H9 (cell line): Measurements from ENCODE around the gene NUTF2. TPM values are rescaled to one million over a fixed set of nuclear protein-coding genes. Genes with fewer than 3 reads are reported as not detected.

Experiments
- DNase-seq: peaks from one replicate; pipeline ENCODE4 v3.0.0-alpha.2; 2017
- H2AFZ ChIP-seq: one replicate; pipeline ENCODE4 v1.6.1; 2013; ENCODE audit warnings: mild to moderate bottlenecking, low read length, control low read depth, moderate library complexity
- H2AK5ac ChIP-seq: 2 replicates; pipeline ENCODE4 v1.6.1; 2013; ENCODE audit warnings: low read length, control low read depth, mixed read lengths; ENCODE audit not compliant: insufficient read length
- H2BK120ac ChIP-seq: one replicate; pipeline ENCODE4 v1.6.1; 2013; ENCODE audit warnings: low read depth, mild to moderate bottlenecking, low read length, control low read depth, inconsistent platforms; ENCODE audit not compliant: poor library complexity, severe bottlenecking
- H2BK12ac ChIP-seq: 2 replicates; pipeline ENCODE4 v1.6.1; 2013; ENCODE audit warnings: low read length, control low read depth, mixed read lengths, low read depth; ENCODE audit not compliant: insufficient read length
- H2BK15ac ChIP-seq: 2 replicates; pipeline ENCODE4 v1.6.1; 2013; ENCODE audit warnings: low read depth, low read length, control low read depth
- H2BK20ac ChIP-seq: one replicate; pipeline ENCODE4 v1.6.1; 2013; ENCODE audit warnings: low read depth, mild to moderate bottlenecking, low read length, control low read depth, inconsistent platforms; ENCODE audit not compliant: poor library complexity, severe bottlenecking
- H2BK5ac ChIP-seq: 2 replicates; pipeline ENCODE4 v1.6.1; 2013; ENCODE audit warnings: low read length, control low read depth, mixed read lengths; ENCODE audit not compliant: insufficient read length
- H3K14ac ChIP-seq: 2 replicates; pipeline ENCODE4 v1.6.1; 2013; ENCODE audit warnings: low read length, control low read depth; ENCODE audit not compliant: insufficient read depth
- H3K18ac ChIP-seq: 2 replicates; pipeline ENCODE4 v1.6.1; 2013; ENCODE audit warnings: low read depth, mild to moderate bottlenecking, mixed read lengths, low read length, control low read depth; ENCODE audit not compliant: insufficient read length
- H3K23ac ChIP-seq: 2 replicates; pipeline ENCODE4 v1.6.1; 2013; ENCODE audit warnings: low read length, control low read depth, mixed read lengths, low read depth; ENCODE audit not compliant: insufficient read length
- H3K23me2 ChIP-seq: 2 replicates; pipeline ENCODE4 v1.6.1; 2013; ENCODE audit warnings: low read depth, mild to moderate bottlenecking, mixed read lengths, low read length, control low read depth; ENCODE audit not compliant: insufficient read length, poor library complexity, severe bottlenecking
- H3K27ac ChIP-seq: 2 replicates; pipeline ENCODE4 v1.5.1; 2013; ENCODE audit warnings: low read length, control low read depth, mixed read lengths, low read depth; ENCODE audit not compliant: insufficient read length
- H3K27me3 ChIP-seq: 2 replicates; pipeline ENCODE4 v1.6.1; 2013; ENCODE audit warnings: low read length, control low read depth, inconsistent platforms; ENCODE audit not compliant: insufficient read depth
- H3K4ac ChIP-seq: 2 replicates; pipeline ENCODE4 v1.6.1; 2013; ENCODE audit warnings: low read depth, mild to moderate bottlenecking, control low read depth, inconsistent platforms, low read length, moderate library complexity
- H3K4me1 ChIP-seq: 2 replicates; pipeline ENCODE4 v1.6.1; 2013; ENCODE audit warnings: low read length, control low read depth, inconsistent platforms; ENCODE audit not compliant: insufficient read depth
- H3K4me2 ChIP-seq: 2 replicates; pipeline ENCODE4 v1.6.1; 2013; ENCODE audit warnings: low read length, control low read depth, mixed read lengths; ENCODE audit not compliant: insufficient read length, insufficient read depth
- H3K56ac ChIP-seq: 2 replicates; pipeline ENCODE4 v1.6.1; 2013; ENCODE audit warnings: low read depth, mild to moderate bottlenecking, mixed read lengths, low read length, control low read depth; ENCODE audit not compliant: insufficient read length
- H3K79me1 ChIP-seq: 2 replicates; pipeline ENCODE4 v1.6.1; 2013; ENCODE audit warnings: low read depth, mild to moderate bottlenecking, moderate library complexity, low read length, control low read depth, inconsistent platforms; ENCODE audit not compliant: insufficient read depth, poor library complexity, severe bottlenecking
- H3K79me2 ChIP-seq: 2 replicates; pipeline ENCODE4 v1.6.1; 2013; ENCODE audit warnings: low read length, control low read depth, inconsistent platforms; ENCODE audit not compliant: insufficient read depth
- H3K9ac ChIP-seq: 2 replicates; pipeline ENCODE4 v1.6.1; 2013; ENCODE audit warnings: low read length, control low read depth, mixed read lengths; ENCODE audit not compliant: insufficient read length; ENCODE audit errors: extremely low read depth
- H3K9me3 ChIP-seq: one replicate; pipeline ENCODE4 v1.6.1; 2013; ENCODE audit warnings: low read depth, low read length, inconsistent platforms; ENCODE audit not compliant: control insufficient read depth
- H3T11ph ChIP-seq: one replicate; pipeline ENCODE4 v1.6.1; 2013; ENCODE audit warnings: mild to moderate bottlenecking, low read length, control low read depth, inconsistent platforms
- H4K20me1 ChIP-seq: one replicate; pipeline ENCODE4 v1.6.1; 2013; ENCODE audit not compliant: control insufficient read depth, insufficient read length, insufficient read depth
- H4K5ac ChIP-seq: 2 replicates; pipeline ENCODE4 v1.6.1; 2013; ENCODE audit warnings: low read depth, mild to moderate bottlenecking, mixed read lengths, low read length, control low read depth; ENCODE audit not compliant: insufficient read length
- H4K8ac ChIP-seq: replicated peaks from 2 replicates; pipeline ENCODE4 v1.6.1; 2013; ENCODE audit warnings: low read length, control low read depth, mixed read lengths, low read depth; ENCODE audit not compliant: insufficient read length
- H4K91ac ChIP-seq: 2 replicates; pipeline ENCODE4 v1.6.1; 2013; ENCODE audit warnings: low read depth, mild to moderate bottlenecking, moderate library complexity, mixed read lengths, low read length, control low read depth; ENCODE audit not compliant: insufficient read length
- H3K27ac Mint-ChIP-seq, 3 experiments: 2 replicates in 2 of 3; 3 replicates in 1 of 3; pipeline ENCODE4 v1.8.0; 2020 to 2021; ENCODE audit warnings: mixed read lengths in 3 of 3, mild to moderate bottlenecking in 1 of 3, moderate library complexity in 1 of 3
- H3K27me3 Mint-ChIP-seq: 2 replicates; pipeline ENCODE4 v1.8.0; 2021; ENCODE audit warnings: low read depth, mild to moderate bottlenecking, moderate library complexity, mixed read lengths
- H3K36me3 Mint-ChIP-seq, 3 experiments: 2 replicates in 2 of 3; 3 replicates in 1 of 3; pipeline ENCODE4 v1.8.0; 2020 to 2021; ENCODE audit warnings: low read depth in 3 of 3, mixed read lengths in 3 of 3; ENCODE audit not compliant: insufficient read depth in 1 of 3
- H3K4me1 Mint-ChIP-seq, 2 experiments: 2 replicates each; pipeline ENCODE4 v1.8.0; 2020; ENCODE audit warnings: mixed read lengths in 2 of 2
- H3K4me3 Mint-ChIP-seq, 2 experiments: 2 replicates in 1 of 2; 3 replicates in 1 of 2; pipeline ENCODE4 v1.8.0; 2020 to 2021; ENCODE audit warnings: mild to moderate bottlenecking in 2 of 2, mixed read lengths in 2 of 2, moderate library complexity in 1 of 2
- H3K9me3 Mint-ChIP-seq, 2 experiments: 2 replicates in 1 of 2; 3 replicates in 1 of 2; pipeline ENCODE4 v1.8.0; 2020; ENCODE audit warnings: mild to moderate bottlenecking in 2 of 2, mixed read lengths in 2 of 2, moderate library complexity in 1 of 2
- CTCF ChIP-seq: fragments of 200-600 bp; sonication (generic); conservative IDR thresholded peaks from 3 replicates; pipeline ENCODE4 v1.8.0; 2021; ENCODE audit warnings: antibody characterized with exemption, mild to moderate bottlenecking
- WGBS: extraction: QIAGEN DNeasy Blood & Tissue Kit; methylation state at CpG from one replicate; pipeline ENCODE4 v1.1.7; 2013; ENCODE audit warnings: missing lambda C conversion rate, low lambda C conversion rate, mixed read lengths; ENCODE audit not compliant: insufficient read length; ENCODE audit errors: extremely low coverage; 5-methylcytosine and 5-hydroxymethylcytosine counted together
- total RNA-seq: library from RNA; stranded (reverse); gene quantifications from 2 replicates; pipeline ENCODE4 v1.2.1, GENCODE V29; 2021

NUTF2 gene
- total RNA-seq, 1 experiment from 2014 or later = 198 TPM

- Histone ChIP-seq H3K9ac (no peak overlapping the region), H2BK5ac (no peak overlapping the region), H2AFZ (no peak overlapping the region), H2BK120ac (peak overlapping the region; percentile 30), H3T11ph (peak overlapping the region; percentile 60), H3K56ac (no peak overlapping the region), H3K4me1 (peaks cover 6% of the 10 kb centered on the region; the same call in 1 of the 2 replicates), H3K4me2 (no peak overlapping the region), H4K8ac (no peak overlapping the region), H3K79me2 (peaks cover 45% of the 10 kb centered on the region; the same call in 1 of the 2 replicates), H2BK20ac (no peak overlapping the region), H3K23me2 (no peaks in the 10 kb centered on the region), H3K79me1 (peaks cover 5% of the 10 kb centered on the region), H3K18ac (peak overlapping the region; percentile 69), H2BK12ac (no peak overlapping the region), H4K5ac (no peak overlapping the region), H3K23ac (no peak overlapping the region), H3K4ac (no peak overlapping the region; the same call in 1 of the 2 replicates), H3K27ac (no peak overlapping the region), H3K9me3 (no peaks in the 10 kb centered on the region), H2BK15ac (no peak overlapping the region), H3K14ac (peak overlapping the region; percentile 37; the same call in 1 of the 2 replicates), H4K91ac (no peak overlapping the region), H4K20me1 (peaks cover 3% of the 10 kb centered on the region), H3K27me3 (no peaks in the 10 kb centered on the region), H2AK5ac (no peak overlapping the region)
- H3K9me3 Mint-ChIP-seq = no peaks in the 10 kb centered on the region
- no CpG with 5 or more reads among the region's 4 CpGs for WGBS
- no peak for TF ChIP-seq CTCF
- peak overlapping the region; percentile 88 to 95 (median 93) for H3K27ac Mint-ChIP-seq
- H3K4me3 Mint-ChIP-seq = peak overlapping the region in 1 of 2 experiments; percentile 21; a peak in 1 of 5 replicates
- peaks cover 49 to 63% of the 10 kb centered on the region in 2 experiments for H3K4me1 Mint-ChIP-seq
- peaks cover 18 to 29% (median 23%) of the 10 kb centered on the region in 3 experiments for H3K36me3 Mint-ChIP-seq
- no peaks in the 10 kb centered on the region for H3K27me3 Mint-ChIP-seq
- no peak for DNase-seq
These were observed 11.8 kb downstream of the NUTF2 start for GRCh38 chr16:67858500-67858899.
